GM19372 (cell line): ENCODE measurements around the gene SMOC2.
"Not testable (repeated sequence)": the region's sequence is repeated elsewhere in the genome, so short reads cannot be mapped to it uniquely, and the experiment has no call there.

Source experiments
- ATAC-seq: cut with Tn5 transposase; IDR thresholded peaks from one replicate; pipeline ENCODE4 v1.9.1; 2021; ENCODE audit warnings: mild to moderate bottlenecking, low read depth, moderate library complexity; ENCODE audit not compliant: unreplicated experiment

The SMOC2 gene

DNA sequence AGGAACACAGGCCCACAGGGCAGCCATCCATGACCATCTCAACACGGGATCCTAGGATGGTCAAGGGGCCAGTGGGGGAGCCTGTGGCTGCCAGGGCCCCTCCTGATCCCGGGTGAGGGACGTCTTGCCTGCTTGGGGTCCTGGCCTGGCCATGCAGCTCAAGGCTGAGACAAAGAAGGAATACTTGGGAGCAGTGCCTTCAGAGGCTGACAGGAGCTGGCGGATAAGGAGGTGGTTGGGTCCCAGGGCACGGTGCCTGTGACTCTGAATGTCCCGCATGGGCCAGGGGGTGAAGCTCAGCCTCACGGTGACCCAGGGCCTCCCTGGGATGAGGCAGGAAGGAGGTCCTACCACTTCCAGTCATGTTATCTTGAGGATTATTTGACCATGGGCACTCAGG, 95.2 kb downstream of the SMOC2 start:
- no peak for ATAC-seq

DNA sequence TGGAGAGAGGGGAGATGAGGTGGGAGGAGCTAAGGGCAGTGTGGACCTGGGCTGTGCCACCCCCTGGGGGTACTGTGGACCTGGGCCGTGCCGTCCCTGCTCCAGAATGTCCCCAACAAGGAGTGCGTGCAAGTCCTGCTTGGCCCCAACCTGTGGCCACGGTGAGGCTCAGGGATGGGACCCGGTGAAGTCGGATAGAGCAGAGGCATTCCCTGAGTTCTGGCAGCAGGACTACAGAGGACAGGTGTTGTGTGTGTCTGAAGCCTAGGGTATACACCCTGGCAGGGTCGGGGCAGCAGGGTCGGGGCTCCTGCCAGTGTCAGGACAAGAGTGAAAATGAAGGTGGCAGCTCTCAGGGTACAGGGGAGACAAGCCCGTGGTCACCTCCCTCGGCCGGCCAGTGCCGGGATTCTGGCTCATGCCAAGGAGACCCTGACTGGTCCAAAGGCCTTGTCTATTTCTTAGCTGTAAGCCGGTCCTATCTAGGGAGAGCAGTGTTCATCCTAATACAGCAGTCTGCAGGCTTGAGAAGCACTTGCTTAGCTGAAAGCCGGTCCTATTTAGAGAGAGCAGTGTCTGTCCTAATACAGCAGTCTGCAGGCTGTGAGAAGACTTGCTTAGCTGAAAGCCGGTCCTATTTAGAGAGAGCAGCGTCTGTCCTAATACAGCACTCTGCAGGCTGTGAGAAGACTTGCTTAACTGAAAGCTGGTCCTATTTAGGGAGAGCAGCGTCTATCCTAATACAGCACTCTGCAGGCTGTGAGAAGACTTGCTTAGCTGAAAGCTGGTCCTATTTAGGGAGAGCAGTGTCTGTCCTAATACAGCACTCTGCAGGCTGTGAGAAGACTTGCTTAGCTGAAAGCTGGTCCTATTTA, 95.9 kb downstream of the SMOC2 start:
- ATAC-seq: no peak

DNA sequence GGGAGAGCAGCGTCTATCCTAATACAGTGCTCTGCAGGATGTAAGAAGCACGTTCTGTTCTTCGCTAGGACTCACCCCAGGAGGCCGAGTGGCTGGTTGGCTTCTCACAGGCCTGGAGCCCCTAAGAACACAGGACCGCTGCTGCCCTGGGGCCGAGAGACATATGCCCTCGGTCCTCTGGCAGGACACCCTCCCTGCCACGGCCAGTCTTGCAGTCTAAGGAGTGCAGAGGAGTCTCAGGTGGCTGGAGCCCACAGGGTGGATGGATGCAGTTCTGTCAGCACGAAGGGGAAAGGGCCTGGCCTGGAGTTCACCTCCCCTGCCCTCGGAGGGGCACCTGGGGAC, 96.5 kb downstream of the SMOC2 start:
- ATAC-seq: no peak

DNA sequence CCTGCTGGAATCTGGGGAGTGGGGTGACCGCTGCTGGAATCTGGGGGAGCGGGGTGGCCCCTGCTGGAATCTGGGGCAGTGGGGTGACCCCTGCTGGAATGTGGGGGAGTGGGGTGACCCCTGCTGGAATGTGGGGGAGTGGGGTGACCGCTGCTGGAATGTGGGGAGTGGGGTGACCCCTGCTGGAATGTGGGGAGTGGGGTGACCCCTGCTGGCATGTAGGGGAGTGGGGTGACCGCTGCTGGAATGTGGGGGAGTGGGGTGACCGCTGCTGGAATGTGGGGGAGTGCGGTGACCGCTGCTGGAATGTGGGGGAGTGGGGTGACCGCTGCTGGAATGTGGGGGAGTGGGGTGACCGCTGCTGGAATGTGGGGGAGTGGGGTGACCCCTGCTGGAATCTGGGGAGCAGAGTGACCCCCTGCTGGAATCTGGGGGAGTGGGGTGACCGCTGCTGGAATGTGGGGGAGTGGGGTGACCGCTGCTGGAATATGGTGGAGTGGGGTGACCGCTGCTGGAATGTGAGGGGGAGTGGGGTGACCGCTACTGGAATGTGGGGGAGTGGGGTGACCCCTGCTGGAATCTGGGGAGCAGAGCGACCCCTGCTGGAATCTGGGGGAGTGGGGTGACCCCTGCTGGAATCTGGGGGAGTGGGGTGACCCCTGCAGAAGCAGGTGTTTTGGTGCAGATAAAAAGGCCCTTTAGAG, 97.4 kb downstream of the SMOC2 start:
- ATAC-seq: not testable (repeated sequence)

DNA sequence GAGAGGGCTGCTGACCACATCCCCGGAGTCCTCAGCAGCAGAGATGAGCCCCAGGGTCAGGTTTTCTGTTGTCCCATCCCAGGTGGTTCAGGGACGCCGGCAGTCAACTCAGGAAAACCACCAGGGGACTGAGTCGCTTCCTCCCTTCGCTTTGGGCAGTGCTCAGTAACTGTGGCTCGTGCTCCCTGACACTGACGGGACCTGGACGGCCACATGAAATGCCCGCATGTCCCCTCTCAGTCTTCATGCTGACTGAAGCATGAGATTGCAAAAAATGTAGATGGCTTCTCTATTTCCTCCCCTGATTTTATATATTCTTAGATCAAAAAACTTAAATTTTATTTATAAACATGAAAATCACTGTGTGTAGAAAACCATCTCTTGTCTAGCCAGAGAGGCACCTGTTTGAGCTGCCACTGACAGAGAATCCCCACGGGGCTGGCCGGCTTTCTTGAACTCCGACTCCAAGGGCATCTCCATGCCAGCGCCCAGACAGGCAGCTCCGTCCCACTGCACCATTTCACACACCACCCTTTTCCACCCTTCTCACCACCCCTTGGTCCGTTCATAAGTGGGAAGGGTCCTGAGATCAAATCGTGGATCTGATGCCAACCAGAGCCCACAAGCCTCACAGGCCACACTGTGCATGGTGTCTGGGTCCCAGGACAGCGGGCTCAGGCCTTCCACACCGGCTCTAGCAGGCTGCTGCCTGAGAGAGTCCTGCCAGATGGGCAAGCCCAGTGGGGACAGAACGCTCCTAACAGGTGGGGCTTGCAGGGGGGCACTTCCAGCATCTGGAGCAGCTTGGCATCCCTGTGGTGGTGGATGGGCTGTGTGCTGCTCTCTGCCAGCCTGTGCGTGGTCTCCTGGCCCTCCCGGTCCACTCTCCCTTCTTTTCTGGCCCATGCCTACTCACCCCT, 98.2 kb downstream of the SMOC2 start:
- ATAC-seq: no peak

DNA sequence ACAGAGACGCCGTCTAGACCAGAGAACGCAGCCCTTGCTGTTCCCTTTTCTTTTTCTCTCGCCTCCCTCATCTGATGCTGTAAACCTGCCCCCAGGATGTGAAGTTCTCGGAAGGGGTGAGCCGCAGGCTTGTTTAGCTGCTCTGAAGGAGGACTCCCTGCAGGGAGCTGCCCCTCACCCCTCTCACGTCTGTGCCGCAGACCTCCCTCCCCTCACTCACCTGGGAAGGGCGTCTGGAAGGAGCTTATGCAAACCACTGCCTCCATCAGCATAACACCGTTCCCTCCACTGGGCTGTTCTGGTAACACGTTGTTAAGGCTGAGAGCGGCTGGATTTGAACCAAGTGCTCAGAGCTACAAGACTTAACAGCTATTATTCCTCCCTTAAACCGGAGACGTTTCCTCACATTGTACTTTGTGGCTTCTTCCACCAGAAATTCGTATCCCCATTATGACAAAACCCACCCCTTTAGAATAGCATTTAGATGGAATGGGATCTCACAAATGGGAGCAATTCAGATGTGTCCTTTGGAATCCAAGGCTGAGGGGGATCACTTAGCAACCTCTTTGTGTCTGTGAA, 99.8 kb downstream of the SMOC2 start:
- ATAC-seq: no peak

DNA sequence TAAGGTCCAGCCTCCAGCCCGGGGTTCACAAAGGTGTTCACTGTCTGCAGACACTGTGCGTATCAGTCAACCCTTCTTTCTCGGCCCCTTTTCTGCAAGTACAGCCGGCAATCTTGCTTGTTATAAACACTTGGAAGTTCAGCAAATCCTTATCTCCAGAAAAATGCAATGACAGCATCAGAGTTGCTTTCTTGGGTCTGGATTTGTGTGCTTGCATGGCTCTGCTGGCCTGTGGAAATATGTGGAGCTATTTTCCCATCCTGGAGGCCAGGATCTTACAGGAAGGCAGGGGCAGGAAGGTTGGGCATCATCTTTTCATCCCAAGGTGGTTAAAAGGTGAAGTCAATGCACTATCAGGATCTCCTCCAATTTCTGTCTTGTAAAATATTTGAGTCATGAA, 100.3 kb downstream of the SMOC2 start:
- no peak for ATAC-seq

DNA sequence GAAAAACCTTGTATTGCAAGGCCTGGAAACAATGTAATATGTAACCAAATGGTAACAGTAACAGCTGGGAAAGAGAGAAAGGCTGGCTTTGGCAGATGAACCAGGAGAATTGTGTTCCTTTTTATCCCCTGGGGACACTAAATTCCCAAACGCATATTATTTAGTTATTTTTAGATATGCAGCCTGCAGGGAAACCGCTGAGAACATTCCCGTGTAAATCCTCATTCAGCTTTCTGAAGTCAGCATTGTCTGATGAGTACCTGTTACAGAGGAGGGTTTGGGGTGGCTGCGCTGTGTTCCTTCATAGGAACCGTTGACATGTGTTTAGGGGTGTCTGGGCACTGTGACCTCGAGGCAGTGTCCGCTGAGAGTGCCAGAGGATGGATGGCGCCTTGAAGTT, 101.3 kb downstream of the SMOC2 start:
- no peak for ATAC-seq

DNA sequence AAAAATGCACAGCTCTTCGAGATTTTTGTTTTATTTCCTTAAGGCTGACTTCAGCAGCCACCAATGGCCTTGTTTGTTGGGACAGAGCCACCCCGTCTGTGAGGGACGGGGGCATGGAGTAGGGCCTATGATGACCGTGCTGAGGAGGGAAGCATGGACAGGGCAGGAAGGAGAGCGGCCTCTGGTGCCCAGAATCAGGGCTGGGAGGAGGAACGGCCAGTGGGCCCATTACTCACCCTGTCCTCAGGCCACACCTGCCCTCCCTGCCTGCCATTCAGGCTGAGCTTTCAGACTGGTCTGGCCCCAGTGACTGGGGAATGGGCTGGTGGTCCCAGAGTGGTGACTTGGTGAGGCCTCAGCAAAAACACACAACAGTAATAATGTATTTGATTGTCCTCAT, 104.4 kb downstream of the SMOC2 start:
- no peak for ATAC-seq

DNA sequence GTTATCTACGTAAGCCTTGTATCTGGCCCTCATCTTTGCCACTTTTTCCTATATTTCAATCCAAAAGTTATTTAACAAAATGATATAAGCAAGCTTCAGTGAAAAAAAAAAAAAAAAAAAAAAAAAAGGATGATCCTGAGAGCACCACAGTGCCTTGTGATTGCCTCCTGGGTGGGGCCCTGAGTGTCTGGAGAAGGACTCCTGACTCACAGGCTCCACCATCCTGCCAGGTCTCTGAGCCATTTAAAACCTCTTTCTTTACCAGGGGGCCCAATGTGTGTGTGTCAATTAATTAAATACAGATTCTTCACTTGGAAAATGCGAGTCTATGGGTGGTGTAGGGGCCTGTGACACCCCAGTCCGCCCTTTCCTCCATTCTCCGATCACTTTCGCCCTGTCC, 105.2 kb downstream of the SMOC2 start:
- no peak for ATAC-seq

DNA sequence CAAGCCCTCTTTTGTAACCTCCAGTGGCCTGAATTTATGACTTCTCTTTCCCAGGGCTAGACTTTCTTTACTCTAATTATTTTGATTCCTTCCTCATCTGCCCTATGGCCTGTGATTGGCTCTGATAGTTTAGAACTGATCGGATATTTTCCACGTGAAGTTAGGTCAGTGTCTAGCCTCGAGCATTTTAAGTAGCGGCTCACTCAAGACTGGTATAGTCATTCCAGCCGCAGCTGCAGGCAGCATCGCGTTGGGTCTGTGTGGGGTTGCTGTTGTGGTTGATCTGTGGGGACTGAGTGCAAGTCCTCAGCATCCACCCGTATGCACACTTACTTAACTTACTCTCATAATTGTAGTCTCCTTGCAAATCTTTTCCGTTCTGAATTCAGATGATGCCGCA, 105.7 kb downstream of the SMOC2 start:
- ATAC-seq: no peak

DNA sequence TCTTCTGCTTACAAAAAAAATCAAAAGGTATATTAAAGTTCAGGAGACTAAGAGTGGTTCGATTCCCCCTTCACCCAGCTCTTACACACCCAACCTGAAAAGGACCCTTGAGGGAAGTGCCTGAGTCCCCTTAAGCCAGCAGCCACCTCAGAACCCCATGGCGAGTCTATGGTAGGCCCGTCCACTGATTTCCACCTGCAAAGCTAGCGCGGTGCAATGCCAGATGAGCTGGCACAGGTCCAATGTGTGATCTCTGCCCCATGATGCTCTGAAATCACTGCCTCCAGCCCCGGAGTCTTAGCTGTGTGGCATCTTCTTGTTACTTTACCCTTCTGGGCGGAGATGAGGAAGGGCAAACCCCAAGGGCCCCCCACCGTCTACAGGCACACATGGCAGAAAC, 109.3 kb downstream of the SMOC2 start:
- ATAC-seq: no peak

DNA sequence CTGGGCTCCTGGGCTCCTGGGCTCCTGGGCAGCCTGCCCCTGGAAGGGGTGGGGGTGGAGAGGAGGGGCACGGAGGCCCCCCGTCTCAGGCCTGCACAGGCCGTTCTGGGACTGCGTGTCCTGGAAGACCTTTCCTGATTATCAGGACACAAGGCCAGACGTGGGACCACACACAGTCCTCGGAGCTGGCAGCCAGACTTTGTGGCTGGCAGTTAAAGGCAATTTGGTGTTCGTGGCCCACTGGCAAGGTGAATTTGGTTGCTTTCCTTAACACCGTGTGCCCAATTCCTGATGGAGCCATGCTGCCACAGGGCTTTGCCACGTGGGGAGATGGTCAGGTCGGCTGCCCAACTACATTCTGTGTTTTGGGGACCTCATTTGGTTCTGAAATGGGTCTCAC, 113.5 kb downstream of the SMOC2 start:
- ATAC-seq: no peak

DNA sequence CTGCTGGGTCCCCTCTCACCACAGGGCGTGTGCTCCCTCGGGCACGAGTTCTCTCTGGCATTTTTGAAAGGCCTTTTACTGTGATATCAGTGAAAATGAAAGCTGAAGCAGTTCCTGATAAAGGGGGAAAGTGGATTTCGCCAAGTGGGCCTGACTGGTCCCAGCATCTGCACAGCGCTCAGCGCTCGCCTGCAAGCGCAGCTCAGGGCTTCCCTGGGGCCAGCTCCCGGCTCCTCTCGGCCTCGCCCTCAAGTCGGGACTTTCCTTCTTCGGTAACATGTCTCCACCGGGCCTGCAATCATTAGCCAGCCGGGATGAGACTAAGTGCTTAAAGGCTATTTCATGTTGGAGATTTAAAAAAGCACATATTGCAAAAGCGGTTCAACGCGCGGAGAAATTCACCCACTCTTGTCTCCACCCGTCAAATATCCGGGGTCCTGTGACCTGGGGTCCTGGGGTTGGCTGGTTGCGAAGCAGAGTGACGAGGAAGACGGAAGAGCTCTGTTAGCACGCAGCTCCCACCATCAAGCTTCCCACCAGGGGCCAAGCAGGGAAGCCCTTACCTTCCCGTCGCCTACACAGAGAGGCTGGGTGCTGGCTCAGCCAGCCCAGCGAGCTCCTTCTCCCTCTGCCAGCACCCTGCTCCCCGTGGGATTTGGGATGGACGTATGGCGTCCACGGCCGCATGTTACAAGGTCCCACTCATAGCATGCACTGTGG, 114.1 kb downstream of the SMOC2 start:
- ATAC-seq: no peak

DNA sequence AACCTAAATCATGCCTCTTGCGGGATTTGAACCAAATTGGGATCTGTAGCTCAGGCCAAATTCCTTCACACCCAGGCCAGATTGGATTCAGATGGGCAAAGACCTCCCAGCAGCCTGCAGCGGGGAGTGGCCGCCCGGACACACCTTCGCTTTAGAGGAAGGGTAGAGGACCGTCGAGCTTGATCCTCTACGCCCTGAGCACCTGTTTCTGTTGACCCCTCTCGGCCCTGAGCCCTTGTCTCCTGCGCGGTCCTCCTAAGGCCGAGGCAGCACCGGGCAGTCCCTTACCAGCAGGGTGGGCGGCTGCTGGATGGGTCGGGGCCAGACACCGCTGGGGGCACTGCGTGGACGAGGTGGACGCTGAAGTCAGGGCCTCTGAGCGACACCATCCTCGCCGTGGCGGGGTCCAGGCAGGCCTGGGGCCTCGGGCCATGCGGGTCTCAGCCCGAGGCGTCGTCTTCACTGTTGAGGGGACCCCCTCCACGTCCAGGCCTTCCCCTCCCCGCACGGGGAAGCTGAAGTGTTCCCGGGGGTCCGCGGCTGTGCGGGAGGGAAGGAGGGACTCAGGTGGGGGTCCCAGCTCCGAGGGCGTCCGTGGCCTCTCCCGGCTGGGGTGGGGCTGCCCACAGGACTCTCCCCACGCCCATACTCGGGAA, 114.8 kb downstream of the SMOC2 start:
- ATAC-seq: no peak

DNA sequence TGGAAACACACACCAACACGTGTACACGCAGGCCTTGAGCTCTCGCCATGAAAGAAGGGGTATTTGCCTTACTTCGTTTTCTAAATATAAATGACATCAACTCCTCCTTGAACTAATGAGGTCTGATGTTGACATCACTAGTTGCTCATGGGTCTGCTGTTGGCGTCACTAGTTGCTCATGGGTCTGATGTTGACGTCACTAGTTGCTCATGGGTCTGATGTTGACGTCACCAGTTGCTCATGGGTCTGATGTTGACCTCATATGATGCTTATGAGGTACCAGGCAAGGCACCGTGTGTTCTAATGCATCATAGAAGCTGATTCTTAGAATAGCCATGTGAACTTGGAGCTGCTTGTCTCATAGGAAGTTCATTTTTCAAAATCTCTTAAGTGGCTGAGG, 116.5 kb downstream of the SMOC2 start:
- no peak for ATAC-seq

DNA sequence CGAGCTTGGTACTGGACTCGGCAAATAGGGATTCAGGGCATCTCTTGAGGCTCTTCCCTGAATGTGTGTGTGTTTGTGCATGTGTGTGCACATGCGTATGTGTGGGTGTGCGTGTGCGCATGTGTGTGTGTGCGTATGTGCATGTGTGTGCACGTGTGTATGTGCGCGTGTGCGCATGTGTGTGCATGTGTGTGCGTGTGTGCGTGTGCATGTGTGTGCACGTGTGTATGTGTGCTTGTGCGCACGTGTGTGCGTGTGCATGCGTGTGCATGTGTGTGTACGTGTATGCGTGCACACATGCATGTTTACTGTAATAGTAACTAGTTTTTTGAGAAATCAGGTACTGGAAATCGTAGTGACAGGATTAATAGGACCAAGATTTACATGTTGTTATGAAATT, 117.7 kb downstream of the SMOC2 start:
- no peak for ATAC-seq

DNA sequence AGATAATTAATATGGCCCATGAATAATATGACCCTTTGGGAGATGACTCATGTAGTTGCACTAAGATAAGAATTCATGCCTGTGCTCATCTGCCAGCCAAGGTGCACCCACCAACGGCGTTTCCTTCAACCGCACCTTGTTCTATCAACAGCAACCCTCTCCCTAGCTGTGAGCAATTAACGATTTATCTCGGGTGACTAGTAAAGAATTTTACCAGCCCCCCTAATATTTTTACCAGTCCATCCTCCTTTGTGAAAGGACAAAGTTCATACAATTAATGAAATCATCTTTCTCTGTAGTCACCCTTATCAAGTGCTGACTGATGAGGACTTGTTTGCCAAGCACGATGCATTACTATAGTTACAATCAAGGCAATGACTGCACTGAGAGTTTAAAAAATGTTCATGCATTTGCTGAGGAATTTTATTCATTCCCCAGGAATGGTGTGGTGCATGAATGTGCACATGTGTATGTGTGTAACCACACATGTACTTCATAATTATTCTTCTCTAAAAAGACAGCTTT, 118.7 kb downstream of the SMOC2 start:
- no peak for ATAC-seq

DNA sequence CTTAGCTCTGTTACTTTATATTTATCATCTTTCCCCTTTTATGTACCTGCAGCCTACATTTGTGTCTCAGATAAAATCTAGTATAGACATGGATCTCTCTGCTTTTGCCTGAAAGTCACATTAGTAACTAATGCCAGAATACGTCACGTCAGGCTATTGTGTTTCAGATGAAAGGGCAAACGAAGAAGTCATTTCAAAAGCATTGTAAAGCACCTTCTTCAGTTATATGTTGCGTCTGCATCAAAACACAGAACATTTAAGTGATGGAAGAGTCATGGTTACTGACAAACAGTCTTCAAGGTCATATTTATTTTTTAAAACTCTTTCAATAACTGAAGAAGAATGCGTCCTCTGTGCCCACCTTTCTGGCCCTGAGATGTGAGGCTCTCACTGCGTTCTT, 119.1 kb downstream of the SMOC2 start:
- ATAC-seq: no peak
